ENCODE data around the gene DYNLT1.

DYNLT1 gene
- long read RNA-seq, transcript DYNLT1-203 (5 exons, 726 nt): minor isoform, 7 of 18 reads
- long read RNA-seq, transcript DYNLT1-201 (3 exons, 774 nt): major isoform, 8 of 18 reads
- long read RNA-seq, partial matches to known transcripts: 0 of 18 reads
- long read RNA-seq, other reads (novel, unspliced or antisense): 3 of 18 reads

- Histone ChIP-seq H3K27me3 (ENCODE audit: insufficient read depth, poor library complexity, severe bottlenecking) (no peaks in the 10 kb centered on the region), H3K27ac (replicated peaks) (peak within 1 kb of the TSS; percentile 62), H3K4me3 (replicated peaks; ENCODE audit: insufficient read depth, low read length) (peak within 1 kb of the TSS; percentile 97)
- TF ChIP-seq POLR2AphosphoS5 (IDR thresholded peaks at IDR 0.05; ENCODE audit: low read depth): peak; percentile 80
- TF ChIP-seq REST (IDR thresholded peaks at IDR 0.05; ENCODE audit: insufficient replicate concordance, low read depth): peak; percentile 27
- TF ChIP-seq SPI1 (IDR thresholded peaks at IDR 0.05; ENCODE audit: borderline replicate concordance, low read depth): no peak
- TF ChIP-seq CTCF (IDR thresholded peaks at IDR 0.05; ENCODE audit: insufficient read depth, low read length): no peak
- TF ChIP-seq GABPA (IDR thresholded peaks at IDR 0.05; ENCODE audit: low read depth): no peak
- DNase-seq (ENCODE audit: low read depth in 1 of 2, low spot score in 1 of 2): peak; percentile 73 to 79
Observed at GRCh38 chr6:158644231-158645063, at the start of gene DYNLT1. Gene DYNLT1 (minus strand): TSS chr6:158644743. CDS start chr6:158644708, 35 bp downstream.

GRCh38 chr6:158688860-158689259, 44.3 kb upstream of the DYNLT1 start:
- H3K27ac ChIP-seq (replicated peaks): no peak overlapping the region
- no peak for DNase-seq (ENCODE audit: low read depth in 1 of 2, low spot score in 1 of 2)
- peaks cover 10% of the 10 kb centered on the region for H3K27me3 ChIP-seq (ENCODE audit: insufficient read depth, poor library complexity, severe bottlenecking)
- TF ChIP-seq POLR2AphosphoS5 (IDR thresholded peaks at IDR 0.05; ENCODE audit: low read depth) (no peak), GABPA (IDR thresholded peaks at IDR 0.05; ENCODE audit: low read depth) (no peak), SPI1 (IDR thresholded peaks at IDR 0.05; ENCODE audit: borderline replicate concordance, low read depth) (no peak), CTCF (IDR thresholded peaks at IDR 0.05; ENCODE audit: insufficient read depth, low read length) (no peak), REST (IDR thresholded peaks at IDR 0.05; ENCODE audit: insufficient replicate concordance, low read depth) (no peak)
- no peak overlapping the region for H3K4me3 ChIP-seq (replicated peaks; ENCODE audit: insufficient read depth, low read length)

- no peak for DNase-seq (ENCODE audit: low read depth in 1 of 2, low spot score in 1 of 2)
- TF ChIP-seq GABPA (IDR thresholded peaks at IDR 0.05; ENCODE audit: low read depth) (no peak), CTCF (IDR thresholded peaks at IDR 0.05; ENCODE audit: insufficient read depth, low read length) (no peak), SPI1 (IDR thresholded peaks at IDR 0.05; ENCODE audit: borderline replicate concordance, low read depth) (no peak), POLR2AphosphoS5 (IDR thresholded peaks at IDR 0.05; ENCODE audit: low read depth) (no peak), REST (IDR thresholded peaks at IDR 0.05; ENCODE audit: insufficient replicate concordance, low read depth) (no peak)
- H3K4me3 ChIP-seq (replicated peaks; ENCODE audit: insufficient read depth, low read length): no peak overlapping the region
Observed at GRCh38 chr6:158687506-158687905, 43.0 kb upstream of the DYNLT1 start.

More at GRCh38 chr6:158687506-158687905, 43.0 kb upstream of the DYNLT1 start:
- peaks cover 12% of the 10 kb centered on the region for H3K27me3 ChIP-seq (ENCODE audit: insufficient read depth, poor library complexity, severe bottlenecking)
- H3K27ac ChIP-seq (replicated peaks): no peak overlapping the region
